GM18511 (cell line): Measurements from ENCODE around the gene CDK15.

Experiments
- ATAC-seq: cut with Tn5 transposase; IDR thresholded peaks from one replicate; pipeline ENCODE4 v1.9.1; 2021; ENCODE audit warnings: mild to moderate bottlenecking, moderate library complexity; ENCODE audit not compliant: unreplicated experiment

The CDK15 gene

DNA sequence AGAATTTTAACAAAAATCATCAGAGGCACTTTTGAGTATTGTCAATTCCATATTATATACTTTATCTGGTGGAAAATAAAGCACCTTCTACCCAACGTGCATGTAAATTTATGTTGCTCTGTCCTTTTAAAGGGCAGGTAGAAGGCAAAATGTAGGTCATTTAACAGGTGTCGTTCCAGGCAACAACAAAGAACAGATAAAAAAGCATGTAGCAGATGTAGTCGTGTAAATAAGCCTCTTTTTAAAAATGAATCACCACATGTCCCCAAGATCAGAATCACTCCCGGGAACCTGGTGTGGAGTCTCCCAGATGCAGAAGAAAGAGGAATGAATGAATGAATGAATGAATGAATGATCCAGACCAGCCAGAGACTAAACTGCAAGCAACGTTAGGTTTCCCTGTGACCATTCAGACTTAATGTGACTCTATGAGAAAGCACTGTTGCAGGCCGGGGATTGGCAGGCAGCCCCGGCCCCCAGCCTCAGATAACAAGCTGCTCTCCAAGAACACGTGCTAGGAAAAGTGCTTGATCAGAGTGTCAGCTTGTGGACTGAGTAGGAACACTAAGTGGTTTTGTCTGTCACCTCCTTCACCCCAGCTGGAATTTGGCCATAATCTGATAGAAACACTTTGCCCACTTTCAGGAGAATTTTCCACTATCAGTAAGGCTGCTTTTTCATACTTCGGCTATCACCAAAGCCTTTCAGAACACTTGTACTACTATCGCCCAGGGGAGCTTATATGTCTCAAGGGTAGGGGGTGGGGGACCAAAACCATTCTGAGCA lies 100.6 kb downstream of the CDK15 start:
- no peak for ATAC-seq

- ATAC-seq = no peak
Measured at GRCh38 chr2:201907563-201907881, 101.2 kb downstream of the CDK15 start.

DNA sequence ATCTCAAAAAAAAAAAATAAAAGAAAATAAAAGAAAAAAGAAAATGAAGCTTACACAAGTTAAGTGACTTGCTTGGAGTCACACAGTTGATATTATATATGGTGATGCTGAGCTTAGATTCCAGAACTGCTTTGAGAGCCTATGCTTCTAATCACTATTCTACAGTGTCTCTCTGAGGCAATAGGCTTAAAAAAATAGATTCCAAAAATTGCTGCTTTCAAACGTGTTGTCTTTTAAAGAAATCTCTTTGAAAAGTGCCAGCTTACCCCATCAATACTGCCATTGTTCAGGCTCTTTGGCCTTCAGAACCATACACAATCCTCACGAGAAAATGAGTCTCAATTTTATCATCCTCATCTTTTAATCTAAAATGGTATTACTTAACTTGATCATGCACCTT lies 102.6 kb downstream of the CDK15 start:
- no peak for ATAC-seq

DNA sequence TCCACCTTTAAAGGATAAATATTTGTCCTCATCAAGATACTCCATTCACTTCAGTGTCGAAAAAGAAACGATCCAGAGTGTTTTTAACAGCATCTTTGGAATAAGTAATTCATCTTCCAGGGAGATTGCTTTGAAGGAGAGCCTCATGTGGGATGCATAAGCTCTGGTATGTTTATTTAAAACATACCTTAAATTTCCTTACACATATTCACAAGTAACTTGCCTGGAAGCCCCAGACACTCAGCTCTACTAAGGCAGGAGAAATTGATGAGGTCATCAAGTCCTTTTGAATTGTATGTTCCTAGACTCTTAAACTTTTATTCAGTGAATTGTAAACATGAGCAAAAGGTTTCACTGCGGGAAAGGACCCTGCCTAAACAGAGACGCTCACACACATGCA lies 103.0 kb downstream of the CDK15 start:
- no peak for ATAC-seq

GRCh38 chr2:201909961-201910361 lies 103.6 kb downstream of the CDK15 start:
- ATAC-seq = peak; percentile 82

DNA sequence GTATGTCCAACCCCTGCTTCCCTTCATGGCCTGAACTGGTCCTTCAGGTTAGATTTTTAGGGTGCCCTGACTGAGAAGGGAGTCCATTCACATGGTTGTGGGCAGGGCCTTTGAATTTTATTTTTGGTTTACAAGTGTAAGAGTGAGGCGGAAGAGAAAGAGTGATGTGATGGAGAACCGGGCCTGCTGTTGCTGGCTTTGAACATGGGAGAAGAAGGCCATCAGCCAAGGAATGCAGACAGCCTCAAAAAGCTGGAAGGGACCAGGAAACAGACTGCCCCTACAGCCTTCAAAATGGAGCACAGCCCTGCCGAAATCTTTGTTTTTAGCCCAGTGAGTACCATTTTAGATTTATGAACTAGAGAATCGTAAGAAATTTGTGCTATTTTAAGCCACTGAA lies 105.0 kb downstream of the CDK15 start:
- no peak for ATAC-seq

GRCh38 chr2:201913201-201913600 lies 106.9 kb downstream of the CDK15 start:
- no peak for ATAC-seq

- ATAC-seq = peak; percentile 67
Measured at GRCh38 chr2:201915446-201915845, 109.1 kb downstream of the CDK15 start.

- no peak for ATAC-seq
Measured at GRCh38 chr2:201916565-201916964, 110.2 kb downstream of the CDK15 start.

DNA sequence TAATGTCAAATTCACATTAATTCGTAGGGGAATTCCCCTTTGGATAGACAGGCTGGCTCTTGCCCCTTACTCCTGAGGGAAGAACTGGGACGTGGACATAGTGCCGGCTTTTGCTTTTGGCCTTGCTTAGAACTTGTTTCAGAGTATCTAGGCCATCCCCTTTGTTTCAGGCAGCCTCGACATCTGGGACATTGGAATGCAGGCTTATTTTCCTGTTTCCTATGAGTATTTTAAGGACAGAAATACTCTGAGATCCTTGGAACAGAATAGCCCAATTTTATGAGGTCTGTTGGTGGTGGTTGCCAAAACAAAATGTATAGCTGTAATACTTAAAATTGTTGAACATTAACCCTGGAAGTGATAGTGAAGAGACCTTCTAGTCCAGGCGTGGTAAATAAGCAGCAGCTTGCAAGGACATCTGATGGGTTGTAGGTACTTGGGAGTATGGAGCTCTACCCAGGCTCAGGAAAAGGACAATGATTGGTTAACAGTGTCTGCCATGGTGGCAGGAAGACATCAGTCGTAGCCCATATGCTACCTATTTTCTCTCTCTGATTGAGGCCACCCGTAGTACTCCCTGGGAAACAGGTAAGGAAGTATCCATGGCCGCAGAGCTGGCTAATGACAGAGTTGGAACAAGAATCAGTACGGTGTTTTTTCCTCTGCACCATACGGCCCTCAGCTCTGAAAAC lies 112.4 kb downstream of the CDK15 start:
- ATAC-seq = no peak

- no peak for ATAC-seq
Measured at GRCh38 chr2:201919308-201919634, 112.9 kb downstream of the CDK15 start.

- no peak for ATAC-seq
Measured at GRCh38 chr2:201923436-201924328, 117.3 kb downstream of the CDK15 start.

- ATAC-seq = no peak
Measured at GRCh38 chr2:201924453-201924852, 118.1 kb downstream of the CDK15 start.

GRCh38 chr2:201925056-201925455 lies 118.7 kb downstream of the CDK15 start:
- no peak for ATAC-seq

DNA sequence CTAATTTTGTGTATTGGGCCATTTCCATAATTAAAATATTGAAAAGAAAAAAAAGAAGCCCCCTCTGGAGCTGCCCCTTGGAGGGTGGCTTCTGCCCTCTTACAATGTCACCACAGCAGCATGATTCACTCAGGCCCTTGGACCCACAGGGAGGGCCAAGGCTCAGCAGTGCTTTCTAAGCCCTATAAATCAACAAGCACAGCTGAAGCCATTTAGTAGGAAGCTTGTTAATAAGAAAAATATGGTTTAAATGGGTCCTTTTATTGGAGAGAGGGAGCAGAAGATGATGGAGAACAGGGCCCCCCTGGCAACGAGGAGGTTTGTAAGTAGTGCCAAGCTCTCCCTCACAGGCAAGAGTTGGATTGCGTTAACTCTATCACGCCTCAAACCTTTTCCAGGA lies 119.7 kb downstream of the CDK15 start:
- no peak for ATAC-seq

- ATAC-seq = no peak
Measured at GRCh38 chr2:201928363-201928762, 122.0 kb downstream of the CDK15 start.

- ATAC-seq = no peak
Measured at GRCh38 chr2:201929281-201930026, 123.1 kb downstream of the CDK15 start.

DNA sequence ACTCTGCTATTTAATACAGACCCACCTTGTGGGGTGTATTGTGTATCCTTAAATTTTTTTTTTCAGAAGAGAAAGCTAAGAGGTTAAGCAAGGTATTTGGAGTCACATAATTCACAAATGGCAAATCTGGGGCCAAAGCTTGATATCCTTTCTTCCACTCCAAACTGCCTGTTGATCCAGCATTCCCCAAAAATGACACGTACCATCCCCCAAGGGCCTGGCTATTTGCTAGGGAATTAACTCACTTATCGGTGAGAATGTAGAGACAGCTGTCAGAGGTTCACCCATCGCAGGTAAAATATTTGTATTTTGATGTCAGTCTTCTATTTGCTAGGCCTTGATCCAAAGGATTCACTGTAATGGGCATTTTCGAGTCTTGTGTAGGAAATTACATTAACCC lies 123.7 kb downstream of the CDK15 start:
- ATAC-seq = no peak

DNA sequence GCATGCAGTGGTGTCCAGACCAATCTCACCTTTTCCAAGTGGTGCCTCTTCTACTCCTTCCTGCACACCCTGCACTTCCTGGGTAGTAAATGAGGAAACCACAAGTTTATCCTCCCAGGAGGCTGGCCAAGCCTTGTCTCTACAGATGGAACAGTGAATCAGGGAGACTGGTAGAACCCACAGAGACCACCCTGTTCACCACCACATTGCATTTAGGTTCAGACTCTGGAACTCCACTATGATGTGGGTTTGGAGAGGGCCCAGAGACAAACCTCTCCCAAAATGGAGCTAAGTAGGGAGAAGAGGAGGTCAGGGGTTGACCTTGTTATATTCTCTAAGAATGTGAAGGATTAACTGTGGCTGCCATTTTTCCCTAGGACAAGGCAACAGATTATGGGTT lies 124.5 kb downstream of the CDK15 start:
- ATAC-seq = no peak

DNA sequence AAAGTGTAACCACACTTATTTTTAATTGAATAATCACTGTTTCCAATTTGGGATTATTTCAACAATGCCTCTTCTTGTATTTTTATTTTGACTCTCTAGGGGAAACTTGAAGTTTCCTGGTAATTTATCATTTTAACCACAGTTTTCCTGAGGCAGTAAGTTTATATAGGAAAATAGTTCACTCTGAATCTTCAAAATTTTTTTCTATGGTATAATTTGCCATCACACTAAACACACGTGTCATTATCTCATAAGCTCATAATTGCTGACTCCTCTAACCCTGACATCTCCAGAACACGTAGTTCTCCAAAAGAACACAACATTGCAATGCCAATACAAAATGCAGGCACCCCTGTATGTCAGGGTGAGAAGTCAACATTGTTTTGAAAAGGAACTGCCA lies 125.1 kb downstream of the CDK15 start:
- no peak for ATAC-seq

- ATAC-seq = no peak
Measured at GRCh38 chr2:201931951-201932350, 125.6 kb downstream of the CDK15 start.
